Tibial artery (tissue), 4 donors: Measurements from ENCODE around the gene CALCOCO2.
A peak's percentile ranks its signal among the peaks of the same experiment; 100 is the strongest.

ENCODE experiments used
- DNase-seq, 2 donors: peaks; one replicate each; pipeline ENCODE4 v3.0.0-alpha.2; 2019
- H3K27ac ChIP-seq, 2 donors: fragments of 200-600 bp; sonication (generic) in 1 of 2; 1 replicate in 1 of 2; 2 replicates in 1 of 2; pipeline ENCODE4 v1.5.1; 2018 to 2019; ENCODE audit warnings: mild to moderate bottlenecking in 1 of 2
- H3K27me3 ChIP-seq, 2 donors: fragments of 200-600 bp; sonication (generic) in 1 of 2; one replicate each; pipeline versions ENCODE4 v1.5.1 to v1.6.0; 2016 to 2019
- H3K36me3 ChIP-seq, 3 donors: fragments of 200-600 bp; sonication (generic) in 2 of 3; one replicate each; pipeline ENCODE4 v1.5.1; 2016 to 2019; ENCODE audit warnings: mild to moderate bottlenecking in 2 of 3
- H3K4me1 ChIP-seq, 4 donors: fragments of 200-600 bp; sonication (generic) in 2 of 4; 1 replicate in 3 of 4; 2 replicates in 1 of 4; pipeline ENCODE4 v1.5.1; 2016 to 2019
- H3K4me3 ChIP-seq, 2 donors: fragments of 200-600 bp; sonication (generic) in 1 of 2; 1 replicate in 1 of 2; 2 replicates in 1 of 2; pipeline ENCODE4 v1.5.1; 2018 to 2019; ENCODE audit warnings: mild to moderate bottlenecking in 2 of 2
- H3K9me3 ChIP-seq, 3 donors: fragments of 200-600 bp; sonication (generic) in 1 of 3; one replicate each; pipeline ENCODE4 v1.5.1; 2016 to 2019
- CTCF ChIP-seq, 2 experiments: fragments of 200-600 bp in 1 of 2; fragments of 450-650 bp in 1 of 2; IDR thresholded peaks; one replicate each; pipeline ENCODE4 v1.5.1; 2017 to 2019; ENCODE audit warnings: antibody characterized with exemption in 2 of 2, mild to moderate bottlenecking in 1 of 2, moderate library complexity in 1 of 2
- intact Hi-C: fragments of 100-400 bp; cut with DNase I; formaldehyde crosslinking; loops from one replicate; pipeline ENCODE4 v1.15.0; 2023; ENCODE audit warnings: low total_unique reads

CALCOCO2 gene

DNA sequence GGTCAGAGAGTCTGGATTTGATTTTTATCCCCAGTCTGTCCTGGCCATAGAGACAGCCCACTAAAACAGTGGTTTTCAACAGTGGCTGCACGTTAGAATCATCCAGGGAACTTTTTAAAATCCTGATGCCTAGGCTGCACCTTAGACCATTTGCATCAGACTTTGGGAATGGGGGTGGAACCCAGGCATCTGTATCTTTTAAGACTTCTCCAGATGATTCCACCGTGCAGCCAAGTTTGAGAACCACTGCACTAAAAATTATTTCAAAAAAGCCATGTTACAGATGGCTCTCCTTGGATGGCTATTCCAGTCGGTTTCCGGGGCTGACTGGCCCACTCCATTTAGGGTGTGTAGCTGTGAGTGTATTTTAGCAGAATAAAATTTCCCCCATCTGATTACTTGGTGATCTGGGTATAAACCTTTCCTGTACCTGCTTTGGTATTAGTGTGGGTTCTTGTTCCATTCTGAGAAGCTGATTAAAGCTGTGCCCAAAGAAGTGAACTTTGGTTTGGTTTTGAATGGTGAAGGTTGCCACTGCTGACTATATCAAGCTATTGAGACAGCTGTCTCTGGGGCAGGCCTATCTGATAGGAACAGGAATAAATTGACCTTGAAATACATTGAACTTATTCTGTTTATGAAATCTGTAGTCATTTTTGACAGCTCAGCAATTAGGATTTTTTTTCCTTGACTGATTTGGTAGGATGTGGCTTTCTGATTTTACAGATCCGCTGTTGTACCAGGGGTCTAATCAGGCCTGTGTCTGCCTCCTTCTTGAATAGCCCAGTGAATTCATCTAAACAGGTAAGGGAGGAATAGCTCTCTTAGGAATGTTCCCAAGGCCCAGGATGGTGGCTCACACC, 63.0 kb downstream of the CALCOCO2 start:
- H3K27ac ChIP-seq, result peak overlapping the region in 1 of 2 donors; percentile 55
- DNase-seq, result no peak
- intact Hi-C loops, result no loop called here

DNA sequence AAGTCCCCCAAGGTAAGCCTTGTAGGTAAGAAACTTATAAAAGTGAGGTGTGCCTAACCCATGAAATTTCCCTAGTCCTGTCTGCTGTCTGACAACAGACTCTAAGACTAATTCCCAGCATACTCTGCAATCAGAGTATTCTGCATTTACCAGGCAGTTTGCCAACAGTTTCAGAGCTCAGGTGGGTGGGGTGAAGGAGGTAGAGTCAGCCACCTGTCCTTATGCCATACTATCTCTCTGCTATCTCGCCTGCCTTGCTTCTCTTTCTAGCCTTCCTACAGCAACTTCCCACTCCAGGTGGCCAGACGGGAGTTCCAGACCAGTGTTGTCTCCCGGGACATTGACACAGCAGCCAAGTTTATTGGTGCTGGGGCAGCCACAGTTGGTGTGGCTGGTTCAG, 64.1 kb downstream of the CALCOCO2 start:
- no peaks in the 10 kb centered on the region for H3K9me3 ChIP-seq
- no peak overlapping the region for H3K27ac ChIP-seq
- H3K27me3 ChIP-seq, result no peaks in the 10 kb centered on the region
- no peak overlapping the region for H3K4me3 ChIP-seq
- peaks cover 0 to 18% (median 10%) of the 10 kb centered on the region in 4 donors for H3K4me1 ChIP-seq
- intact Hi-C loops, result no loop called here
- DNase-seq, result no peak
- TF ChIP-seq CTCF (IDR thresholded peaks at IDR 0.05), result no peak
- H3K36me3 ChIP-seq, result peaks cover 4 to 32% (median 18%) of the 10 kb centered on the region in 3 donors

More for the DNA sequence above, 63.0 kb downstream of the CALCOCO2 start:
- Histone ChIP-seq H3K4me3 (peak overlapping the region; percentile 64 to 69), H3K36me3 (peaks cover 4 to 32% (median 18%) of the 10 kb centered on the region in 3 donors), H3K27me3 (no peaks in the 10 kb centered on the region), H3K9me3 (no peaks in the 10 kb centered on the region), H3K4me1 (peaks cover 0 to 18% (median 10%) of the 10 kb centered on the region in 4 donors)
- no peak for TF ChIP-seq CTCF (IDR thresholded peaks at IDR 0.05)

GRCh38 chr17:48901241-48901640, 70.4 kb downstream of the CALCOCO2 start:
- Histone ChIP-seq H3K27me3 (no peaks in the 10 kb centered on the region), H3K36me3 (peaks cover 0 to 14% (median 8%) of the 10 kb centered on the region in 3 donors), H3K4me3 (no peak overlapping the region), H3K4me1 (no peaks in the 10 kb centered on the region), H3K9me3 (no peaks in the 10 kb centered on the region), H3K27ac (no peak overlapping the region)
- no peak for TF ChIP-seq CTCF (IDR thresholded peaks at IDR 0.05)
- intact Hi-C loops, result no loop called here
- DNase-seq, result no peak

DNA sequence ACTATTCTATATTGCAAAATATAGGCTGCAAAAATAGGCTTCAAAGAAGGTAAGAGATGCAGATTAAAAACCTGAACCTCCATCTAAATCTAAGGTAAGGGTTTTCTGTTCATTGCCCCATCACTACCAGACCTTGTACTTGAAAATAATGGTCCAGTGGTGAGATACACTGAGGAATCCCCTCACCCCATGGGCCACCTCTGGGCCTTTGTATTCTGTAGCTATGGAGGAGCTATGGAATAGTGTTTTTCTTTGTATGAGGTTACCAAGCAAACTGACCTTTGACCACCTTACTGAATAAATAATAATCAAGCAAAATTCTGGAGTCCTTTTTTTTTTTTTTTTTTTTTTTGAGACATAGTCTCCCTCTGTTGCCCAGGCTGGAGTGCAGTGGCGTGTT, 72.6 kb downstream of the CALCOCO2 start:
- intact Hi-C loops, result no loop called here
- no peaks in the 10 kb centered on the region for H3K27me3 ChIP-seq
- H3K9me3 ChIP-seq, result no peaks in the 10 kb centered on the region
- DNase-seq, result no peak
- H3K36me3 ChIP-seq, result peaks cover 0 to 2% (median 0%) of the 10 kb centered on the region in 3 donors
- no peak overlapping the region for H3K4me3 ChIP-seq
- no peak for TF ChIP-seq CTCF (IDR thresholded peaks at IDR 0.05)
- H3K4me1 ChIP-seq, result peaks cover 0 to 7% (median 6%) of the 10 kb centered on the region in 4 donors
- H3K27ac ChIP-seq, result no peak overlapping the region

- TF ChIP-seq CTCF (IDR thresholded peaks at IDR 0.05), result no peak
- no peak for DNase-seq
- intact Hi-C loops, result no loop called here
Observed at GRCh38 chr17:48904428-48904827, 73.6 kb downstream of the CALCOCO2 start.

More at GRCh38 chr17:48904428-48904827, 73.6 kb downstream of the CALCOCO2 start:
- Histone ChIP-seq H3K36me3 (no peaks in the 10 kb centered on the region), H3K4me1 (peaks cover 0 to 12% (median 9%) of the 10 kb centered on the region in 4 donors), H3K27me3 (no peaks in the 10 kb centered on the region), H3K4me3 (no peak overlapping the region), H3K9me3 (no peaks in the 10 kb centered on the region), H3K27ac (no peak overlapping the region)
